Effector memory CD8-positive, alpha-beta T cell (primary cell): Measurements from ENCODE around the gene LARGE1.

Source experiments
- ATAC-seq: fragments of 150-1000 bp; cut with Tn5 transposase; replicated peaks from 2 replicates; pipeline ENCODE4 v1.10.0; 2021; ENCODE audit warnings: mild to moderate bottlenecking, moderate library complexity
- DNase-seq, 3 experiments: peaks; one replicate each; pipeline ENCODE4 v3.0.0; 2021
- H3K27ac Mint-ChIP-seq, 2 donors: one replicate each; pipeline ENCODE4 v1.8.0; 2022; ENCODE audit warnings: mild to moderate bottlenecking in 2 of 2, mixed read lengths in 2 of 2, moderate library complexity in 2 of 2
- H3K27me3 Mint-ChIP-seq, 2 donors: one replicate each; pipeline ENCODE4 v1.8.0; 2022; ENCODE audit warnings: mixed read lengths in 2 of 2
- H3K36me3 Mint-ChIP-seq: one replicate; pipeline ENCODE4 v1.8.0; 2022; ENCODE audit warnings: mild to moderate bottlenecking, moderate library complexity, mixed read lengths; ENCODE audit not compliant: insufficient read depth
- H3K4me1 Mint-ChIP-seq, 2 donors: one replicate each; pipeline ENCODE4 v1.8.0; 2022; ENCODE audit warnings: low read depth in 2 of 2, mixed read lengths in 2 of 2
- H3K4me3 Mint-ChIP-seq, 2 donors: one replicate each; pipeline ENCODE4 v1.8.0; 2022; ENCODE audit warnings: mild to moderate bottlenecking in 2 of 2, mixed read lengths in 2 of 2, moderate library complexity in 2 of 2
- H3K9me3 Mint-ChIP-seq, 2 donors: one replicate each; pipeline ENCODE4 v1.8.0; 2022; ENCODE audit warnings: mixed read lengths in 2 of 2

LARGE1 gene

DNA sequence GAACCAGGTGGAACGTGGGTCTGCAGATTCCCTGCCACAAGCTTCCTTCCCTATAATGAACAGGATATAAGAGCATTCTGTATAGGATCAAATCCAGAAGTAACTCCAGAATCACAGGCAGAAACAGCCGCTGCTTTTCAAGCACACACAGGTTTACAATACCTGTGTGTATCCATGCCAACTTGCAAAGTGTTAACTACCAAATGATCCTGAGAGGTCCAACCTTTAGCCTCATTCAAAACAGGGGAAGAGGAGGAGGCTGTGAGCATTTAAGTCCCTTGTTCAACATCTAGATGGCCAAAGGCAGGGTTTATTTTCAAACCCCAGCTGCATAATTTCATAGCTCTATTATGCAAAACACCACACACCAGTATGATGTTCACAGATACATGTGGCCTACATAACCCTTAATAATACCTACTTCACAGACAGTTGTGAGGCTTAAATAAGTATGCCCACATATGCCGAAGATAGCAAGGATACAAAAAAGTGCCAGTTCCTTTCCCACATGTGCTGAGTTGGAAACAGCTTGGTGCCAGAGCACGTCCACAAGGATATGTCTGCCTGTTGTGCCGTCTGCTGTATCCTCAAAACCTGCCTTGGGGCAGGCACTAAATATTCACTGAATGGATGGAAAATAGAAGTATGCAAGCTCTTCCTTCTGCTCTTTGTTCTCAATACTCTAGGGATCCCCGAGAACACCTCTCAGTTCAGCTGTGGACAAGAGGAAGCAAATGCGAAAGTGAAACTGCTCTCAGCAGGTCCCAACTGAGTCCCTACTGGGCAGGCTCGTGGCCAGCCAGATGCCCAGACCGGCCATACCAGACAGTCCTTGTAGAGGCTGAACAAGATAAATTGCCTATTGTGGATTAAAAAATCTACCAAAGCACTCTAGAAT is 66.8 kb downstream of the LARGE1 start:
- Mint-ChIP-seq H3K27me3 (peaks cover 0 to 6% of the 10 kb centered on the region in 2 donors), H3K9me3 (peaks cover 2 to 6% of the 10 kb centered on the region in 2 donors), H3K4me1 (peaks cover 8 to 20% of the 10 kb centered on the region in 2 donors), H3K27ac (peak overlapping the region; percentile 91 to 96), H3K4me3 (peak overlapping the region; percentile 88), H3K36me3 (no peaks in the 10 kb centered on the region)
- ATAC-seq = peak; percentile 26
- peak in 2 of 3 experiments; percentile 0 to 1 for DNase-seq

DNA sequence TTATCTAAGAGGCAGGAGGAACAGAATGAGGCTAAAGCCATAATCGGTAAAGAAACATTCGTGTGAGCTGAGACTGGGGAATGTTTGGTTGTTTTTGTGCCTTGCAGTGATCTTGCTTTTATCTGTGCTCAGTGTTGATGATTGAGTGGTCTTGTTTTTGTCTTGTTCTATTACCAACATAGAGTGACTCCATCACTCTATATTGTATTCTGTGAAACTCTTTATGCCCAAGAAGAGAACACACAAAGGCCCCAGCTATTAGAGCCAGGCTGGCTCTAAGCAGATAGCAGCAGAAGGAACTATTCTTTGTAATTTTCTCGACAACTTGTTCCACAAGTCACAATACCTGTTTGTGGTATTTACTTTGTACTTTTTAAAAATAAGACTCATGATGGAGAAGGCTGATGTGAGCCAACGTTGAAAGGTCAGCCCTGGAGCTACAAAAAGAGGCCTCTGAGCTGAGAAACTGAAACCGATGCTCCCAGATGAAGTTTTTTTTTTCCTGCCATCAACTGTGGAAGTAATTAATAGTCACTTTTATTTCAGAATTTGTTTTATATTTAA is 68.4 kb downstream of the LARGE1 start:
- H3K27ac Mint-ChIP-seq = no peak overlapping the region
- H3K9me3 Mint-ChIP-seq = peaks cover 2 to 6% of the 10 kb centered on the region in 2 donors

DNA sequence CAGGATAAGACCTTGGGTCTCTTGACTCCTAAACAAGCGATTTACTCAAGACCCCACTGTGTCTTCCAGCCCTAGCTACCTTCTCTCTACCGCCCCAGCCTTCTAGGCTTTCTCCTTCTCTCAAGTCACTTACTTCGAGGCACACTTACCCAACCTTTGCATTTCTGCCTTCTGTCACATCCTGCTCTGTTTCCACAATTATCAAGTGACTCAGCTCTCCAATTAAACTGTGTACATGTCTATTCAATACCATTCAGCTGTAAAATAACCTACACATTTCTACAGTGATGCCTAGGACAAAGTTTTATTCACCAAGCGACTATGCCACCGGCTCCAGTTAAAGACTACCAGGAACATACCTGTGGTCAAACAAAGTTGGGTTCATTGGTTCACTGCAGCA is 69.0 kb downstream of the LARGE1 start:
- no peak for ATAC-seq
- no peak overlapping the region for H3K4me3 Mint-ChIP-seq
- no peaks in the 10 kb centered on the region for H3K36me3 Mint-ChIP-seq
- DNase-seq = no peak
- peaks cover 2 to 6% of the 10 kb centered on the region in 2 donors for H3K9me3 Mint-ChIP-seq
- peaks cover 0 to 6% of the 10 kb centered on the region in 2 donors for H3K27me3 Mint-ChIP-seq
- H3K27ac Mint-ChIP-seq = no peak overlapping the region
- H3K4me1 Mint-ChIP-seq = peaks cover 8 to 20% of the 10 kb centered on the region in 2 donors

More for the DNA sequence above, 68.4 kb downstream of the LARGE1 start:
- no peak for DNase-seq
- Mint-ChIP-seq H3K36me3 (no peaks in the 10 kb centered on the region), H3K4me3 (no peak overlapping the region), H3K4me1 (peaks cover 8 to 20% of the 10 kb centered on the region in 2 donors), H3K27me3 (peaks cover 0 to 6% of the 10 kb centered on the region in 2 donors)
- no peak for ATAC-seq

DNA sequence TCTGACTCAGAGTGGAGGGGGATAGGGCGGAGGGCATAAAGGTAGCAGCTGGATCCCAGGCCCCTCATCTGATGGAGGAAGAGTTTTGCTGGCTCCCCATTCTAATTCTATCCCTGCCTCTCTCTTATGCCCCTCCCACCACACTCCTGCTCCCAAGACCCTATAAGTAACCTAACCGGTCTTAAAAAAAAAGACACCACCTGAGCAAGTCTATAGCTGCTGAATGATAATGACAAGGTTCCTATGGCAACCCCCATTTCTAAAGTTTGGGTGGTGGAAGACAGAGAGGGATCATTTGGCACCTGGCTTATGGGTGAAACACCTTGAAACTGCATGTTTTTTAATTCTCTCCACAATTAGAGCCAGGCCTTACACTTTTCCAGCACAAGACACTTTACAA is 69.6 kb downstream of the LARGE1 start:
- Mint-ChIP-seq H3K27ac (no peak overlapping the region), H3K36me3 (no peaks in the 10 kb centered on the region), H3K4me1 (peaks cover 8 to 20% of the 10 kb centered on the region in 2 donors), H3K27me3 (peaks cover 0 to 6% of the 10 kb centered on the region in 2 donors), H3K9me3 (peaks cover 2 to 6% of the 10 kb centered on the region in 2 donors), H3K4me3 (no peak overlapping the region)
- no peak for DNase-seq
- ATAC-seq = no peak

DNA sequence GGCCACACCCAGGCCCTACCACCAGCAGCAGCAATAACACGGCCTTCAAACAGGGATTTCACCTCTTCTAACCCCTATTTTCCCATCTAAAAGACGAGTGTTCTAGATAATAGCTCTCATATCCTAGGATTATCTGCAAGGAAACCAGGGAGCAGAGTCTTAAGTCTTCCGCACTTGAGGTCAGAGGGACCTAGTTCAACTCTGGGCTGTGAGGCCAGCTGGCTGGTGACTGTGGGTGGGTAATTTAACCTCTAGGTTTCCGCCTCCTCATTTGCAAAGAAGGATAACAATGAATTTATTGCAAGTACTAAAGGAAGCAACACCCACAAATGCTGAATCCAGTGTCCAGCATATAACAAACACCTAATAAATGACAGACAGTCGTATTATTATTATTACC is 70.1 kb downstream of the LARGE1 start:
- Mint-ChIP-seq H3K36me3 (no peaks in the 10 kb centered on the region), H3K4me3 (no peak overlapping the region), H3K4me1 (peaks cover 8 to 20% of the 10 kb centered on the region in 2 donors), H3K9me3 (peaks cover 2 to 6% of the 10 kb centered on the region in 2 donors), H3K27me3 (peaks cover 0 to 6% of the 10 kb centered on the region in 2 donors), H3K27ac (peak overlapping the region in 1 of 2 donors; percentile 42)
- DNase-seq (no peak), ATAC-seq (no peak)

DNA sequence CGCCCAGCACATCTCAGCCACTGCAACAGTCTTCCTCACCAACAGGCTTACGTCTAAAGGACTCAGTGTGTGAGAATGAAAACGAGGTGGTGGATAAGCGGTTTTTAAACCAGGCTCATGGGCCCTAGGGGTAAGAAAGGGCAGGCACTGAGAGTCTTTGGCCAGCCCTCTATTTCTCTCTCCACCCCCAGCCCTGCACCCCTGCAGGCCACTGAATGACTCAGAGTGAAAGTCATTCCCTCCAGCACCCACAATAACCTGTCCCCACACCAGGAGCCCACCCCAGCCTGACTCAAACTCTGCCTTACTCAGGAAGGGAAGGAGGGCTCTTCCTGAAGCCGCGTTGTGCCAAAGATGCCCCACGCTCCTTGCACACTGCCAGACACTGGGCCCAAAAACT is 72.0 kb downstream of the LARGE1 start:
- H3K27ac Mint-ChIP-seq = no peak overlapping the region
- ATAC-seq (no peak), DNase-seq (no peak)
- H3K4me1 Mint-ChIP-seq = peaks cover 3 to 4% of the 10 kb centered on the region in 2 donors
- H3K9me3 Mint-ChIP-seq = peaks cover 2 to 6% of the 10 kb centered on the region in 2 donors
- peaks cover 0 to 6% of the 10 kb centered on the region in 2 donors for H3K27me3 Mint-ChIP-seq
- no peaks in the 10 kb centered on the region for H3K36me3 Mint-ChIP-seq
- H3K4me3 Mint-ChIP-seq = no peak overlapping the region

DNA sequence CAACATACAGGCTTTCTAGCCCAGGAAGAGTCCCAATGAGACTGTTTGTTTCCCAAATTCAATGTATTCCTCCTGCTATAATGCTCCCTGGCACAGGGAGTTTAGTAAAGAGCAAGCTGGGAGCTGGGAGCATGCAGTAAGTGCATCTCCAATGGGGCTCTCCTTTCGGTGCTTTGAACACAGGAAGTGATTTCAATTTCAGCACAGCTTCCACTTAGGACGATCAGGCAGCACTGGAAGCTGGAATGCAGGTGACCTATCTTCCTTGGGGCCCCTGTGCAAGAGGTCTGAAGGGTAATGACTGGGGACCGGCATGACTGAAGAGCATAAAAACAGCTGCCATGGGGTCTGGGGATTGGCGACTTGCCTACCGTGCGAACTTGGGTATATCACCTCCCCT is 76.0 kb downstream of the LARGE1 start:
- ATAC-seq (no peak), DNase-seq (no peak)
- Mint-ChIP-seq H3K27me3 (peaks cover 0 to 5% of the 10 kb centered on the region in 2 donors), H3K4me1 (no peaks in the 10 kb centered on the region), H3K27ac (no peak overlapping the region), H3K9me3 (peaks cover 2 to 5% of the 10 kb centered on the region in 2 donors), H3K36me3 (no peaks in the 10 kb centered on the region), H3K4me3 (no peak overlapping the region)

DNA sequence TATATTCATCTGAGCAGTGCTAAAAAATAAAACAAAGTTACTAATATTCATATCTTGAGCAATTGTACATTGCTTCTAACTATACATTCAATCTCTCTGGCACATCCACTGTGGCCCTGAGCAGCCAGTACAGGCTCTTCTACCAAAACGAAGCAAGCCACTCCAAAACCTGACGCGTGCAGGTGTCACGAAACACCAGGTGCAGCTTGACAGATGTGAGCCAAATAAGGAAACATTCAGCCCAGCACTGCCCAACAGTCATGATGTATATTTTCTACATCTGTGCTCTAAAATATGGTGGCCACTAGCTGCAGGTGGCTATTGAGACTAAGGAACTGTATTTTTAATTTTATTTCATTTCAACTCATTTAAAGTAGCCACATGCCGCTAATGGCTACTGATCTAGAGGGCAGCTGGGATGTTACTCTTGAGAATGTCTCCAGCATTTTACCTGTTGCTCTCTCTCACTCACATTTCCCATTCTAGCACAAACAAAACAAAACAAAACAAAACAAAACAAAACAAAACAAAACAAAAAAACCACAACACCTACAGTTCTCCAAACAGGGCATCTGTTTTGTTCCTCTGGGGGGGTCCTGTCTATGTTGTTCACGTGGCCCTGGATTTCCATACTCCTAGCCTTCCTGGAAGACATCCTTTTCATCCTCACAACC is 77.7 kb downstream of the LARGE1 start:
- Mint-ChIP-seq H3K4me3 (no peak overlapping the region), H3K27me3 (no peaks in the 10 kb centered on the region), H3K9me3 (no peaks in the 10 kb centered on the region), H3K36me3 (no peaks in the 10 kb centered on the region), H3K4me1 (no peaks in the 10 kb centered on the region), H3K27ac (no peak overlapping the region)
- ATAC-seq = no peak
- DNase-seq = no peak

DNA sequence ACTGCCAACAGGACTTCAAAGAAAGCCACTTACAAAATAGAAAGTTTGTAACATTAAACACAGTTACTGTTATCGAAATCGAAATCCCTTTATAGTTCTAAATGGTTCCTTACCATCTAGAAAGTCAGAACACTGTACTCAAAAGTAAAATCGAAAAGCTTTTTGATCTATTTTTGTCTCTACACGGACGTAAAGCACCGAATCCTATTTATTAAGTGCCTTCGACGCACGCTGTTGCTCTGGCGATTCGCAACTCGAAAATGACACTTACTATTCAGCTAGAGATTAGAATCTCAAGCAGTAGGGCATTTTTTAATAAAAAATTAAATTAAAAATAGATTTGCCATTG is 78.3 kb downstream of the LARGE1 start:
- ATAC-seq = no peak
- H3K9me3 Mint-ChIP-seq = no peaks in the 10 kb centered on the region
- no peak overlapping the region for H3K4me3 Mint-ChIP-seq
- H3K27ac Mint-ChIP-seq = no peak overlapping the region
- DNase-seq = no peak
- H3K27me3 Mint-ChIP-seq = no peaks in the 10 kb centered on the region
- H3K4me1 Mint-ChIP-seq = no peaks in the 10 kb centered on the region
- H3K36me3 Mint-ChIP-seq = no peaks in the 10 kb centered on the region

DNA sequence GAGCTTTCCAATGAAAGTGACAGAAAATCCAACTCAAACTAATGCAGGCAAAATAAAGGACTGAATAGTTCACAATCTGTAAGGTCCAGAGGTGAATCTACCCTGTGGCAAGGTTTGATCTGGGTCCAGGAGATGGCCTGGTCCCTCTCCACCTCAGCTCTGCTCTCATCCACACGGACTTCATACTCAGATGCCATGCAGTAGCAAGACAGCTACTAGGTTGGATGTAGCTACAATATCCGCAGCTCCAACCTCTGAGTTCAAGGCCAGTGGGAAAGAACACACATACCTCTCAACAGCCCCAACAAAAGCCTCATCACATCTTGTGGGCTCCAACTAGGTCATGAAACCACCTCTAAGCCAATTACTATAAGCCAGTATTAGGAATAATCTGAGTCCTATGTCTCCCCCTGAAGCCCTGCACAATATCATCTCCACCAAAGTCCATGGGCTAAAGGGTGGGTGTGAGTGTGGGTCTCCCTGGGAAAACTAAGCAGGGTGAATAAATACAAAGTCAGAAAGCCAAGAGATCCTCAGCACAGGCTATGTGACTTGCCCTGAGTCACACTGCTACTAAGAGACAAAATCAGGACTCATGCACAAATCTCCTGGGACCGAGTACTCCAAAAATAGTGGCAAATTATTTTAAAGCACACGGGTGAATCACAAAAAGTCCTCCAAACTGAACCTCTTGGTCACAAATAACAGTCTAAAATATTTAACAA is 78.8 kb downstream of the LARGE1 start:
- no peaks in the 10 kb centered on the region for H3K4me1 Mint-ChIP-seq
- DNase-seq = no peak
- no peaks in the 10 kb centered on the region for H3K36me3 Mint-ChIP-seq
- ATAC-seq = no peak
- H3K27me3 Mint-ChIP-seq = no peaks in the 10 kb centered on the region
- H3K4me3 Mint-ChIP-seq = no peak overlapping the region
- H3K27ac Mint-ChIP-seq = no peak overlapping the region
- H3K9me3 Mint-ChIP-seq = no peaks in the 10 kb centered on the region

DNA sequence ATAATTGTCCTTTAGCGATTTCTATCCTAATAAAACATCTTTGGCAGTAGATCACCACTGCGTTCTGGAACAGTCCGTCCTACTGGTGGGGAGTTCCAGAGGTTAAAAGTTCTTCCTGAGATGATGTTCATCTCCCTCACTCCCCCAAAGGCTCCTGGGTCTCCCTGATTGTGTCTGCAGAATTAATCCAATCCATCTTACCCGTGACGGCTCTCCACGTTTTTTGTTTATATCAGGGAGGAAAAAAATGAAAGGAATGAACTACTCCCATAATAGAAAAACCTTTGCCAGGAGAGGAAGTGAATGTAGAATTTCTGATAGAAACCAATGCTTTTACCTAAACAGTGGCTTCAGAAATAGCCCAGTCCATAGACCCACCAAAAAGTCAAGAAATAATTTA is 81.6 kb downstream of the LARGE1 start:
- no peak overlapping the region for H3K27ac Mint-ChIP-seq
- ATAC-seq (no peak), DNase-seq (no peak)
- no peaks in the 10 kb centered on the region for H3K27me3 Mint-ChIP-seq
- H3K4me3 Mint-ChIP-seq = no peak overlapping the region
- no peaks in the 10 kb centered on the region for H3K4me1 Mint-ChIP-seq
- no peaks in the 10 kb centered on the region for H3K9me3 Mint-ChIP-seq
- no peaks in the 10 kb centered on the region for H3K36me3 Mint-ChIP-seq

DNA sequence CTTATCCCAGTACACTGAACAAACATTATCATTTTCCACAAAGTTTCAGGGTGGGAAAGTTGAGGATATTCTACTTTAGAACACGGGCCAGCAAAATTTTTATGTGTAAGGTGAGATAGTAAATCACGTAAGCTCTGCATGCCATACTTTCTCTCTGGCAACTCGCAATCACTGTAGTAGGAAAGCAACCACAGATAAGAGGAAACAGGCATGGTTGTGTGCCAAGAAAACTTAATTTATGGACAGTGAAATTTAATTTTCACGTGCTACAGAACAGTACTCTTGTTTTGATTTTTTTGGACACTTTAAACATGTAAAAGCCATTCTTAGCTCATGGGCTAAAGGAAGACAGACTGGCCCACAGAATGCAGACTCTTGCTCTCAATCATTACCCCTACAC is 82.5 kb downstream of the LARGE1 start:
- ATAC-seq = no peak

DNA sequence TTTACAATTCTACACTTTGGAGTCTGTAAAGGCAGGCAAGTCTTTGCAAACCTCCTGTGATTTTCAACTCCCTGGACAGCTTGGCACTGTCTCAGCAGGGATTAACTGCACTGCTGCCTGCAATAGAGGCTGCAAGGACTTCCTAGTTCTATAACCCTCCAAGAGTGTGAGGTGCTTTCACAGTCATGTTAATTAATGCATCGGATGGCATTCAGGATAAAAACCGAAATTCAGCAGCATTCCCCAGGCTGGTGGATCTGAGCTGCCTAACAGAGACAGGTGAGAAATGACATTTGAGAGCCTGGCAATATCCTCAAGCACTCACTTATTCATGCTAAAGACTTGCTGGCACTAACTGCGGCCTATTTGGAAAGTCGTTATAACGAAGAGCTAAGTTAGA is 85.0 kb downstream of the LARGE1 start:
- no peak for ATAC-seq
- Mint-ChIP-seq H3K9me3 (no peaks in the 10 kb centered on the region), H3K27ac (no peak overlapping the region), H3K27me3 (peaks cover 0 to 5% of the 10 kb centered on the region in 2 donors), H3K36me3 (no peaks in the 10 kb centered on the region), H3K4me3 (no peak overlapping the region), H3K4me1 (no peaks in the 10 kb centered on the region)
- DNase-seq = no peak

More for the DNA sequence above, 82.5 kb downstream of the LARGE1 start:
- no peaks in the 10 kb centered on the region for H3K36me3 Mint-ChIP-seq
- H3K27me3 Mint-ChIP-seq = no peaks in the 10 kb centered on the region
- H3K4me1 Mint-ChIP-seq = no peaks in the 10 kb centered on the region
- no peak for DNase-seq
- H3K27ac Mint-ChIP-seq = no peak overlapping the region
- H3K9me3 Mint-ChIP-seq = no peaks in the 10 kb centered on the region
- no peak overlapping the region for H3K4me3 Mint-ChIP-seq
